ENCODE results near the gene ARAP3. TPM values are rescaled to one million over a fixed set of nuclear protein-coding genes. Genes with fewer than 3 reads are reported as not detected.

The ARAP3 gene
- polyA plus RNA-seq, 3 donors, result 1.2 to 18.2 (median 2.2) TPM

GRCh38 chr5:141637767-141638419, 44.1 kb downstream of the ARAP3 start:
- Histone ChIP-seq H3K79me2 (ENCODE audit: insufficient read depth, low read length) (peaks cover 38% of the 10 kb centered on the region), H3K4me2 (replicated peaks; ENCODE audit: extremely low read depth, low read length, poor library complexity, severe bottlenecking) (peak overlapping the region; percentile 94), H3K4me3 (replicated peaks in 1 of 3; ENCODE audit: low read depth in 2 of 3, low read length in 3 of 3) (peak overlapping the region; percentile 59 to 93 (median 86)), H4K20me1 (ENCODE audit: insufficient read depth, low read length) (peaks cover 31% of the 10 kb centered on the region), H3K36me3 (replicated peaks in 1 of 2; ENCODE audit: control insufficient read depth in 1 of 2, insufficient read depth in 2 of 2, low read length in 2 of 2) (peaks cover 9 to 21% of the 10 kb centered on the region in 2 donors), H2AFZ (ENCODE audit: insufficient read depth, low read depth, low read length, poor library complexity, severe bottlenecking) (peak overlapping the region; percentile 94), H3K27me3 (ENCODE audit: control insufficient read depth in 2 of 2, insufficient read depth in 2 of 2, low read length in 2 of 2) (no peaks in the 10 kb centered on the region), H3K9me3 (replicated peaks in 1 of 2; ENCODE audit: control insufficient read depth in 1 of 2, insufficient read depth in 1 of 2, low read length in 2 of 2) (no peaks in the 10 kb centered on the region), H3K9ac (ENCODE audit: insufficient read depth, low read length, poor library complexity, severe bottlenecking) (peak overlapping the region; percentile 78), H3K4me1 (ENCODE audit: control insufficient read depth in 1 of 2, insufficient read depth in 2 of 2, low read length in 2 of 2) (peaks cover 41 to 55% of the 10 kb centered on the region in 2 donors), H3K27ac (ENCODE audit: low read depth in 1 of 2, low read length in 2 of 2) (no peak overlapping the region)
- H3K9me3 Mint-ChIP-seq, result peaks cover 0 to 2% (median 0%) of the 10 kb centered on the region in 7 donors
- intact Hi-C loops (cut with micrococcal nuclease), result loop anchor here (5.0 kb wide), 2 partner anchors 46 to 116 kb away; no protein-coding TSS in a partner anchor
- peak; percentile 41 to 60 (median 57) for DNase-seq
- peak overlapping the region; percentile 87 to 91 for H3K4me3 Mint-ChIP-seq
- H3K27me3 Mint-ChIP-seq (ENCODE audit: low read depth in 3 of 3), result peaks cover 0 to 4% (median 0%) of the 10 kb centered on the region in 3 donors
- H3K4me1 Mint-ChIP-seq, result peaks cover 39% of the 10 kb centered on the region
- peak overlapping the region in 4 of 7 donors; percentile 11 to 81 (median 62) for H3K27ac Mint-ChIP-seq
- WGBS (ENCODE audit: insufficient coverage), result 4% methylated on average over 33 of the region's 40 CpGs
- peaks cover 21 to 32% of the 10 kb centered on the region in 2 donors for H3K36me3 Mint-ChIP-seq
- TF ChIP-seq, protein P1, sequence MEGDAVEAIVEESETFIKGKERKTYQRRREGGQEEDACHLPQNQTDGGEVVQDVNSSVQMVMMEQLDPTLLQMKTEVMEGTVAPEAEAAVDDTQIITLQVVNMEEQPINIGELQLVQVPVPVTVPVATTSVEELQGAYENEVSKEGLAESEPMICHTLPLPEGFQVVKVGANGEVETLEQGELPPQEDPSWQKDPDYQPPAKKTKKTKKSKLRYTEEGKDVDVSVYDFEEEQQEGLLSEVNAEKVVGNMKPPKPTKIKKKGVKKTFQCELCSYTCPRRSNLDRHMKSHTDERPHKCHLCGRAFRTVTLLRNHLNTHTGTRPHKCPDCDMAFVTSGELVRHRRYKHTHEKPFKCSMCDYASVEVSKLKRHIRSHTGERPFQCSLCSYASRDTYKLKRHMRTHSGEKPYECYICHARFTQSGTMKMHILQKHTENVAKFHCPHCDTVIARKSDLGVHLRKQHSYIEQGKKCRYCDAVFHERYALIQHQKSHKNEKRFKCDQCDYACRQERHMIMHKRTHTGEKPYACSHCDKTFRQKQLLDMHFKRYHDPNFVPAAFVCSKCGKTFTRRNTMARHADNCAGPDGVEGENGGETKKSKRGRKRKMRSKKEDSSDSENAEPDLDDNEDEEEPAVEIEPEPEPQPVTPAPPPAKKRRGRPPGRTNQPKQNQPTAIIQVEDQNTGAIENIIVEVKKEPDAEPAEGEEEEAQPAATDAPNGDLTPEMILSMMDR (IDR thresholded peaks at IDR 0.05), result peak; percentile 72

DNA sequence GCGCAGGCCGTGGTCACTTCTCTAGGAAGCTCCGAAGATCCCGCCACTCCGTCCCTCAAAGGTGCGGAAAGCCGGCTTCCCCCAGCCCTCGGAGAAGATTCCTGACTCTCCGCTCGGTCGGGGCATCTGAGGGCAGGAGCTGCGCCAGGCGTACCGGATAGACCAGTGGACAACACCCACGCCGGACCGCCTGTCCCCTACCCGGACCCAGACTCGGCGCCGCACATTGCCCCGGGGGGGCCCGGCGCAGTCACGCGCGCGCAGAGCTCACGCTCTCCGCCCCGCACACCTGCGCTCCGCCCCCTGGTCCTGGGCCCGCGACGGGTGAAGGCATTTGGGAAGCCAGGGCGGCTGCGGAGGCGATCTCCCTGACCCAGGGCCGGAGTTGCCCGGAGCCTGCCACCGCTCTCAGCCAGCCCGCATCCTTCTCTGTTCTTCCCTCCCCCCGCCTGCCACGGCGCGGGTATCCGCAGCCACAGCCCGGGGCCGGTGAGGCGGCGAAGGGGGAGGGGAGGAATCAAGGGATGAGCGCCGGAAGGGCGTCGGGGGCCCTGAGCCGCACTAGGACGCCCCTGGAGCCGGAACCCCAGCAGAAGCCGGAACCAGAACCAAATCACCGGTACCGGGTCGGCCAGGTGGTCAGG, 44.8 kb downstream of the ARAP3 start:
- Histone ChIP-seq H3K27me3 (ENCODE audit: control insufficient read depth in 2 of 2, insufficient read depth in 2 of 2, low read length in 2 of 2) (no peaks in the 10 kb centered on the region), H3K79me2 (ENCODE audit: insufficient read depth, low read length) (peaks cover 45% of the 10 kb centered on the region), H3K36me3 (replicated peaks in 1 of 2; ENCODE audit: control insufficient read depth in 1 of 2, insufficient read depth in 2 of 2, low read length in 2 of 2) (peaks cover 12 to 27% of the 10 kb centered on the region in 2 donors), H3K9me3 (replicated peaks in 1 of 2; ENCODE audit: control insufficient read depth in 1 of 2, insufficient read depth in 1 of 2, low read length in 2 of 2) (no peaks in the 10 kb centered on the region), H3K4me3 (replicated peaks in 1 of 3; ENCODE audit: low read depth in 2 of 3, low read length in 3 of 3) (peak overlapping the region; percentile 59 to 93 (median 86)), H3K4me1 (ENCODE audit: control insufficient read depth in 1 of 2, insufficient read depth in 2 of 2, low read length in 2 of 2) (peaks cover 41 to 51% of the 10 kb centered on the region in 2 donors), H3K4me2 (replicated peaks; ENCODE audit: extremely low read depth, low read length, poor library complexity, severe bottlenecking) (peak overlapping the region; percentile 94), H2AFZ (ENCODE audit: insufficient read depth, low read depth, low read length, poor library complexity, severe bottlenecking) (peak overlapping the region; percentile 94), H4K20me1 (ENCODE audit: insufficient read depth, low read length) (peaks cover 37% of the 10 kb centered on the region), H3K27ac (ENCODE audit: low read depth in 1 of 2, low read length in 2 of 2) (peak overlapping the region in 1 of 2 donors; percentile 88), H3K9ac (ENCODE audit: insufficient read depth, low read length, poor library complexity, severe bottlenecking) (peak overlapping the region; percentile 78)
- under 1% methylated on average over 55 of the region's 63 CpGs for WGBS (ENCODE audit: insufficient coverage)
- DNase-seq, result no peak
- H3K27ac Mint-ChIP-seq, result peak overlapping the region in 4 of 7 donors; percentile 68 to 87 (median 85)
- peaks cover 0 to 4% (median 0%) of the 10 kb centered on the region in 3 donors for H3K27me3 Mint-ChIP-seq (ENCODE audit: low read depth in 3 of 3)
- H3K9me3 Mint-ChIP-seq, result peaks cover 0 to 2% (median 0%) of the 10 kb centered on the region in 7 donors
- peaks cover 41% of the 10 kb centered on the region for H3K4me1 Mint-ChIP-seq
- intact Hi-C loops (cut with micrococcal nuclease), result loop anchor here (5.0 kb wide), 2 partner anchors 45 to 115 kb away; no protein-coding TSS in a partner anchor
- TF ChIP-seq, protein P1 (IDR thresholded peaks at IDR 0.05), result no peak
- peak overlapping the region; percentile 87 to 91 for H3K4me3 Mint-ChIP-seq
- H3K36me3 Mint-ChIP-seq, result peaks cover 27 to 33% of the 10 kb centered on the region in 2 donors
